ENCODE data around the gene NPAP1.

GRCh38 chr15:24678485-24678884 lies 2.9 kb downstream of the NPAP1 start:
- TF ChIP-seq, protein P1, sequence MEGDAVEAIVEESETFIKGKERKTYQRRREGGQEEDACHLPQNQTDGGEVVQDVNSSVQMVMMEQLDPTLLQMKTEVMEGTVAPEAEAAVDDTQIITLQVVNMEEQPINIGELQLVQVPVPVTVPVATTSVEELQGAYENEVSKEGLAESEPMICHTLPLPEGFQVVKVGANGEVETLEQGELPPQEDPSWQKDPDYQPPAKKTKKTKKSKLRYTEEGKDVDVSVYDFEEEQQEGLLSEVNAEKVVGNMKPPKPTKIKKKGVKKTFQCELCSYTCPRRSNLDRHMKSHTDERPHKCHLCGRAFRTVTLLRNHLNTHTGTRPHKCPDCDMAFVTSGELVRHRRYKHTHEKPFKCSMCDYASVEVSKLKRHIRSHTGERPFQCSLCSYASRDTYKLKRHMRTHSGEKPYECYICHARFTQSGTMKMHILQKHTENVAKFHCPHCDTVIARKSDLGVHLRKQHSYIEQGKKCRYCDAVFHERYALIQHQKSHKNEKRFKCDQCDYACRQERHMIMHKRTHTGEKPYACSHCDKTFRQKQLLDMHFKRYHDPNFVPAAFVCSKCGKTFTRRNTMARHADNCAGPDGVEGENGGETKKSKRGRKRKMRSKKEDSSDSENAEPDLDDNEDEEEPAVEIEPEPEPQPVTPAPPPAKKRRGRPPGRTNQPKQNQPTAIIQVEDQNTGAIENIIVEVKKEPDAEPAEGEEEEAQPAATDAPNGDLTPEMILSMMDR (IDR thresholded peaks at IDR 0.05; ENCODE audit: low read length) = no peak
- TF ChIP-seq EZH2 (optimal IDR thresholded peaks at IDR 0.05; ENCODE audit: low read depth, low read length) (no peak), EZH2phosphoT487 (IDR thresholded peaks at IDR 0.05; ENCODE audit: low read length) (no peak)

Measured in MM.1S (cell line).